Heart right ventricle (tissue), 16 donors: ENCODE measurements around the gene EEFSEC. TPM values are rescaled to one million over a fixed set of nuclear protein-coding genes. Genes with fewer than 3 reads are reported as not detected.

Experiments
- ATAC-seq, 8 donors: fragments of 200-7000 bp; cut with Tn5 transposase; one replicate each; pipeline ENCODE4 v1.9.1; 2020; ENCODE audit warnings: mild to moderate bottlenecking in 8 of 8, moderate library complexity in 8 of 8, moderate number of reproducible peaks in 1 of 8
- DNase-seq, 2 donors: peaks; one replicate each; pipeline ENCODE4 v3.0.0-alpha.2; 2020
- H3K27ac ChIP-seq, 10 donors: fragments of 200-600 bp; sonication (generic) in 2 of 10; one replicate each; pipeline versions ENCODE4 v1.5.0 to v1.8.0; 2020 to 2022; ENCODE audit warnings: mild to moderate bottlenecking in 3 of 10
- H3K27me3 ChIP-seq, 7 donors: fragments of 200-600 bp; one replicate each; pipeline ENCODE4 v1.8.0; 2021 to 2022; ENCODE audit warnings: mild to moderate bottlenecking in 2 of 7
- H3K36me3 ChIP-seq, 9 donors: fragments of 200-600 bp; sonication (generic) in 1 of 9; one replicate each; pipeline versions ENCODE4 v1.5.0 to v1.8.0; 2020 to 2022; ENCODE audit warnings: mild to moderate bottlenecking in 2 of 9
- H3K4me1 ChIP-seq, 9 donors: fragments of 200-600 bp; sonication (generic) in 1 of 9; one replicate each; pipeline versions ENCODE4 v1.5.0 to v1.8.0; 2020 to 2022; ENCODE audit warnings: mild to moderate bottlenecking in 4 of 9
- H3K4me3 ChIP-seq, 10 donors: fragments of 200-600 bp; sonication (generic) in 2 of 10; one replicate each; pipeline versions ENCODE4 v1.5.0 to v1.8.0; 2020 to 2022; ENCODE audit warnings: mild to moderate bottlenecking in 7 of 10, moderate library complexity in 2 of 10
- H3K9me3 ChIP-seq, 11 donors: fragments of 200-600 bp in 10 of 11; sonication (generic) in 2 of 11; one replicate each; pipeline versions ENCODE4 v1.5.0 to v1.8.0; 2013 to 2022; ENCODE audit warnings: mild to moderate bottlenecking in 2 of 11, control low read depth in 1 of 11, moderate library complexity in 1 of 11
- WGBS, 2 donors: extraction: QIAGEN DNeasy Blood & Tissue Kit; methylation state at CpG; one replicate each; pipeline ENCODE4 v1.1.7; 2013; ENCODE audit warnings: inconsistent platforms in 1 of 2; 5-methylcytosine and 5-hydroxymethylcytosine counted together
- intact Hi-C, 10 donors: fragments of 100-400 bp; cut with DNase I; formaldehyde crosslinking; loops; one replicate each; pipeline versions ENCODE4 v1.11.1 to v1.14.2; 2022
- polyA plus RNA-seq, 2 donors: library from polyadenylated mRNA; stranded (reverse); fragments of 200-250 nt; gene quantifications; one replicate each; pipeline ENCODE4 v1.2.3, GENCODE V29; 2013
- total RNA-seq, 10 donors: library from RNA; stranded (reverse); fragmentation: NEBNext Ultra II Directional in 3 of 10; extraction: Animal tissue kit (Norgen Biotek cat#: 25700) in 3 of 10; gene quantifications; one replicate each; pipeline versions ENCODE4 v1.2.1 to v1.2.4, GENCODE V29; 2021 to 2023
- TF ChIP-seq, protein P1 (sequence below), 9 donors: fragments of 200-600 bp; sonication (generic) in 2 of 9; IDR thresholded peaks; one replicate each; pipeline versions ENCODE4 v1.5.0 to v1.8.0; 2021 to 2022; ENCODE audit warnings: antibody characterized with exemption in 9 of 9, mild to moderate bottlenecking in 5 of 9, moderate library complexity in 1 of 9
- donor health status: Arrhythmogenic right ventricular cardiomyopathy.
- donor health status: ischemic (EF 13 %, LVEDD 7.1; RV severe dilation, severe dysfunction).
- donor health status: healthy with polysubstance abuse.
- donor health status: DM: no; HTN: yes; CAD: no.
- donor health status: DM: no; HTN: no; CAD: no.
- donor health status: ischemic (EF 25% LVEDD 6.9; RV normal size, moderate dysfunction).
- donor health status: ischemic (EF 25% LVEDD 5.7; RV mildly dilated, moderate dysfunction).
- donor health status: healthy.
- donor health status: DM: yes; HTN: yes; CAD: no.
- donor health status: Ischemic cardiomyopathy.
- donor health status: ischemic (EF 35%, LVEDD 5.7; RV mildly dilated, moderate dysfunction).
- donor health status: nonischemic (EF 11% LVEDD 7.7; RV severe dilation, severe dysfunction).
- donor health status: DM: yes; HTN: yes; CAD: no.
- donor health status: PGD.
- donor health status: ischemic (EF 29% LVEDD 5.4; RV normal size, mild dysfunction).
- donor health status: nonischemic (EF 23%, LVEDD 6.1; RV moderate dilation, normal function).

EEFSEC gene
- total and polyA plus RNA-seq, 12 donors: 16.5 to 29.5 (median 25.0) TPM

DNA sequence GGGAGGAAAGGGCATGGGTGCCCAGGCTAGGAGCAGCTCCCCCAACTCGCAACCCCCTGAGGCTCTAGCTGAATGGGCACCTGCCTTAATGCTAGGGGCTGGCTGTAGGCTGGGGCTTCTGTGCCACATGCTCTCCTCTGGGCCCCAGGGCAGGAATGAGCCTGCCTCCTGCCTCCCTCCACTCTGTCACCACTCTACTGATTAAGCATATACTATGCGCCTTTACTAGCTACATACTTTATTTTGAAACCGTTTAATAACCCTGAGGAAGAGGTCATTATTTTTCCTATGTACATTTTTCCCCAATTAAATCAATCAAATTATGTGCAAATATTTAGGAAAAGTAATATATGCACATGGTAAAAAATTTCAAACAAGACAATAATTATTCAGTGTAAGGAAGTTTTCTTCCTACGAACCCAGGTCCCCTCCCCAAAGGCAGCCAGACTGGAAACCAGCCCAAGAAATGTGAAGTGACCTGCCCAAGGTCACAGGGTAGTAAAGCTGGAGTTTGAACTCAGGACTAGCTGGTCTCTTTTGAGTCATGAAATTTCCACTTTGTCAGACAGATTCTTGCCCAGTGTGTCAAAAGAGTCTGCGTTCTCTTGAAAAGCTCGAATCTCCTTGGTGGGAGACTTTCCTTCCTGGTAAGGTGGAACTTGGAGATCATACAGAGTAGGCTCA is 190.9 kb downstream of the EEFSEC start:
- intact Hi-C loops: no loop called here

DNA sequence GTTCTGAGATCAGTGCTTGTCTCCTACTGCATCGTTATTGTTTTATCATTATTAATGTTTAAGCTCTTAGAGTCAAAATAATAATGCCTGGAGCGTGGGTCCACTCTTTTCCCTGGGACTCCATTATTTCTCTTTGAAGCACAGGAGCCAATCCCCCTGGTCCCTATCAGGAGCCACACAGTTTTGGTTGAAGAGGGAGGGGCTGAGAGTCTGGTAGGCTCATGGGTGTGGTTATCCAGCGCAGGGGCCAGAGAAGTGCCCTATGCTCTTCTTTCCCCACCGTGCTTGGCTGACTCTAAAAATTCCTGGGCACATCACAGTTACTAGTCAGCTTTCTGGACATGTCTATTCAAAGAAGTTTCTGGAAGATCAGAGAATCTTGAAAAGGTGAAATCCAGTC is 191.9 kb downstream of the EEFSEC start:
- TF ChIP-seq, protein P1, sequence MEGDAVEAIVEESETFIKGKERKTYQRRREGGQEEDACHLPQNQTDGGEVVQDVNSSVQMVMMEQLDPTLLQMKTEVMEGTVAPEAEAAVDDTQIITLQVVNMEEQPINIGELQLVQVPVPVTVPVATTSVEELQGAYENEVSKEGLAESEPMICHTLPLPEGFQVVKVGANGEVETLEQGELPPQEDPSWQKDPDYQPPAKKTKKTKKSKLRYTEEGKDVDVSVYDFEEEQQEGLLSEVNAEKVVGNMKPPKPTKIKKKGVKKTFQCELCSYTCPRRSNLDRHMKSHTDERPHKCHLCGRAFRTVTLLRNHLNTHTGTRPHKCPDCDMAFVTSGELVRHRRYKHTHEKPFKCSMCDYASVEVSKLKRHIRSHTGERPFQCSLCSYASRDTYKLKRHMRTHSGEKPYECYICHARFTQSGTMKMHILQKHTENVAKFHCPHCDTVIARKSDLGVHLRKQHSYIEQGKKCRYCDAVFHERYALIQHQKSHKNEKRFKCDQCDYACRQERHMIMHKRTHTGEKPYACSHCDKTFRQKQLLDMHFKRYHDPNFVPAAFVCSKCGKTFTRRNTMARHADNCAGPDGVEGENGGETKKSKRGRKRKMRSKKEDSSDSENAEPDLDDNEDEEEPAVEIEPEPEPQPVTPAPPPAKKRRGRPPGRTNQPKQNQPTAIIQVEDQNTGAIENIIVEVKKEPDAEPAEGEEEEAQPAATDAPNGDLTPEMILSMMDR (IDR thresholded peaks at IDR 0.05): no peak
- WGBS, 2 donors: 95 to 96% methylated on average over 4 of the region's 4 CpGs
- Histone ChIP-seq H3K4me1 (peaks cover 0 to 18% (median 4%) of the 10 kb centered on the region in 9 donors), H3K4me3 (no peak overlapping the region), H3K27ac (no peak overlapping the region), H3K27me3 (no peaks in the 10 kb centered on the region), H3K9me3 (no peaks in the 10 kb centered on the region), H3K36me3 (peaks cover 0 to 33% (median 4%) of the 10 kb centered on the region in 9 donors)
- DNase-seq (no peak), ATAC-seq (no peak)
- intact Hi-C loops: no loop called here

More for the DNA sequence above, 190.9 kb downstream of the EEFSEC start:
- TF ChIP-seq, protein P1 (IDR thresholded peaks at IDR 0.05): no peak
- Histone ChIP-seq H3K27me3 (no peaks in the 10 kb centered on the region), H3K36me3 (peaks cover 0 to 33% (median 4%) of the 10 kb centered on the region in 9 donors), H3K9me3 (no peaks in the 10 kb centered on the region), H3K4me1 (peaks cover 0 to 23% (median 5%) of the 10 kb centered on the region in 9 donors), H3K27ac (no peak overlapping the region), H3K4me3 (no peak overlapping the region)
- 93 to 95% methylated on average over 6 of the region's 6 CpGs for WGBS, 2 donors
- ATAC-seq: peak in 1 of 8 donors; percentile 23
- no peak for DNase-seq

DNA sequence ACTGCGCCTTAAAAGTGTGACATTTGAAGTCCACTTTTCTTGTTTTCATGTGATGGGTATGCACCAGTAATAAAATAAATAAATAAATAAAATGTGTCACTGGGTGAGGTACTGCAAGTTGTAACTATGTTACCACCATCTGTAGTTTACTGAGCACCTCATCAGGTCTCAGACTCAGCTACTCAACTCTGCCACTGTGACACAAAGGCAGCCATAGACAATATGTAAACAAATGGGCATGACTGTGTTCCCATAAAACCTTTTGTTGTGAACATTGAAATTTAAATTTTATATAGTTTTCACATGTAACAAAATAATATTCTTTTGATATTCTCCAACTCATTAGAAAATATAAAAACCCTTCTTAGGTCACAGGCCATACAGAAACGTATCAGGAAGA is 193.3 kb downstream of the EEFSEC start:
- Histone ChIP-seq H3K36me3 (peaks cover 0 to 29% (median 3%) of the 10 kb centered on the region in 9 donors), H3K27me3 (no peaks in the 10 kb centered on the region), H3K9me3 (no peaks in the 10 kb centered on the region), H3K27ac (no peak overlapping the region), H3K4me1 (peaks cover 0 to 9% (median 4%) of the 10 kb centered on the region in 9 donors), H3K4me3 (no peak overlapping the region)
- intact Hi-C loops: no loop called here
- ATAC-seq: no peak
- no peak for DNase-seq
- TF ChIP-seq, protein P1 (IDR thresholded peaks at IDR 0.05): no peak
- WGBS, 2 donors: 93 to 99% methylated on average over 2 of the region's 2 CpGs

DNA sequence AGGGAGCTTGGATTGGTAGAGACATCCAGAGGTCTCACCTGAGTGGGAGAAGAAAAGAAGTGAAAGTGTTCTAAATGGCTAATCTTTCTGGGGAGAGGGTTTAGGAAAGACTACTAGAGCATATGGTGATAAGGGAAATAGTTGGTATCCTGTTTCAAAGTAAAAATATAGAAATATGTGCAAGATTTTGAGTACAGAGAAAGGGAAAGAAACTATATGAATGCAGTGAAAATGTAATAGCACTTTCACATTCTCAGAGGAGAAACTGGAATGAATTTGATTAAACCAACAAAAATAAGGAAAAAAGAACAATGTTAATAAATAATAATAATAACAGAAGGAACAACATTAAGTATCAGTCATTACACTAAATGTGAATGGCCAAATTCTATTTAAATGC is 194.0 kb downstream of the EEFSEC start:
- Histone ChIP-seq H3K27me3 (no peaks in the 10 kb centered on the region), H3K9me3 (no peaks in the 10 kb centered on the region), H3K4me1 (peaks cover 0 to 9% (median 4%) of the 10 kb centered on the region in 9 donors), H3K4me3 (no peak overlapping the region), H3K36me3 (peaks cover 0 to 24% (median 0%) of the 10 kb centered on the region in 9 donors), H3K27ac (no peak overlapping the region)
- DNase-seq (no peak), ATAC-seq (no peak)
- intact Hi-C loops: no loop called here
- TF ChIP-seq, protein P1 (IDR thresholded peaks at IDR 0.05): no peak
